Activated CD4-positive, alpha-beta T cell treated with anti-CD3 and anti-CD28 coated beads for 48 hours (primary cell): ENCODE results near the gene LAMC3.
"Not testable (repeated sequence)": the region's sequence is repeated elsewhere in the genome, so short reads cannot be mapped to it uniquely, and the experiment has no call there.

ENCODE experiments used
- DNase-seq: peaks from one replicate; pipeline ENCODE4 v3.0.0-alpha.2; 2020

LAMC3 gene

GRCh38 chr9:131031005-131031641, 22.1 kb downstream of the LAMC3 start:
- no peak for DNase-seq

GRCh38 chr9:131031642-131032005, 22.6 kb downstream of the LAMC3 start:
- DNase-seq = no peak

GRCh38 chr9:131032384-131032783, 23.4 kb downstream of the LAMC3 start:
- no peak for DNase-seq

GRCh38 chr9:131033269-131034224, 24.6 kb downstream of the LAMC3 start:
- no peak for DNase-seq

GRCh38 chr9:131034268-131034667, 25.3 kb downstream of the LAMC3 start:
- DNase-seq = no peak

GRCh38 chr9:131034749-131035148, 25.8 kb downstream of the LAMC3 start:
- not testable (repeated sequence) for DNase-seq

- no peak for DNase-seq
Measured at GRCh38 chr9:131035548-131035947, 26.6 kb downstream of the LAMC3 start.

GRCh38 chr9:131036071-131036470, 27.1 kb downstream of the LAMC3 start:
- no peak for DNase-seq

- no peak for DNase-seq
Measured at GRCh38 chr9:131036529-131037334, 27.8 kb downstream of the LAMC3 start.

- no peak for DNase-seq
Measured at GRCh38 chr9:131037335-131038255, 28.6 kb downstream of the LAMC3 start.

- no peak for DNase-seq
Measured at GRCh38 chr9:131038256-131039128, 29.5 kb downstream of the LAMC3 start.

- no peak for DNase-seq
Measured at GRCh38 chr9:131039129-131039954, 30.4 kb downstream of the LAMC3 start.

- no peak for DNase-seq
Measured at GRCh38 chr9:131042666-131043065, 33.7 kb downstream of the LAMC3 start.

GRCh38 chr9:131043087-131043486, 34.1 kb downstream of the LAMC3 start:
- DNase-seq = no peak

- DNase-seq = no peak
Measured at GRCh38 chr9:131043646-131044045, 34.7 kb downstream of the LAMC3 start.

- DNase-seq = peak; percentile 72
Measured at GRCh38 chr9:131045300-131046092, 36.5 kb downstream of the LAMC3 start.

- no peak for DNase-seq
Measured at GRCh38 chr9:131046093-131046380, 37.1 kb downstream of the LAMC3 start.

GRCh38 chr9:131046581-131047202, 37.7 kb downstream of the LAMC3 start:
- DNase-seq = peak; percentile 83

GRCh38 chr9:131048332-131048731, 39.4 kb downstream of the LAMC3 start:
- DNase-seq = no peak
